Mesendoderm (in vitro differentiated cells): Measurements from ENCODE around the gene MAGI2.

Experiments used
- DNase-seq: peaks from one replicate; pipeline ENCODE4 v3.0.0; 2013
- H2AK5ac ChIP-seq: 2 replicates; pipeline ENCODE4 v1.6.1; 2013; ENCODE audit warnings: low read length, inconsistent platforms
- H2BK120ac ChIP-seq: 2 replicates; pipeline ENCODE4 v1.6.1; 2013; ENCODE audit warnings: low read depth, mild to moderate bottlenecking, low read length, moderate library complexity, mixed read lengths
- H2BK15ac ChIP-seq: replicated peaks from 2 replicates; pipeline ENCODE4 v1.6.1; 2013; ENCODE audit warnings: low read depth, mild to moderate bottlenecking, moderate library complexity
- H2BK5ac ChIP-seq: 2 replicates; pipeline ENCODE4 v1.6.1; 2013; ENCODE audit warnings: low read length, inconsistent platforms
- H3K18ac ChIP-seq: 2 replicates; pipeline ENCODE4 v1.6.1; 2013; ENCODE audit warnings: mild to moderate bottlenecking, low read length, mixed read lengths
- H3K23ac ChIP-seq: one replicate; pipeline ENCODE4 v1.6.1; 2013; ENCODE audit warnings: low read length
- H3K27ac ChIP-seq: 2 replicates; pipeline ENCODE4 v1.5.1; 2013; ENCODE audit warnings: low read depth, mild to moderate bottlenecking, inconsistent platforms, low read length, moderate library complexity
- H3K27me3 ChIP-seq: 2 replicates; pipeline ENCODE4 v1.6.1; 2013; ENCODE audit warnings: low read length, control low read depth, mild to moderate bottlenecking, inconsistent platforms; ENCODE audit not compliant: insufficient read depth, poor library complexity
- H3K36me3 ChIP-seq: 2 replicates; pipeline ENCODE4 v1.6.1; 2013; ENCODE audit warnings: low read length, inconsistent platforms; ENCODE audit not compliant: control insufficient read depth, insufficient read depth
- H3K4ac ChIP-seq: one replicate; pipeline ENCODE4 v1.6.1; 2013; ENCODE audit warnings: low read depth, mild to moderate bottlenecking, low read length, moderate library complexity
- H3K4me1 ChIP-seq: 2 replicates; pipeline ENCODE4 v1.6.1; 2013; ENCODE audit warnings: low read depth, low read length, inconsistent platforms; ENCODE audit not compliant: control insufficient read depth
- H3K4me2 ChIP-seq: 2 replicates; pipeline ENCODE4 v1.6.1; 2013; ENCODE audit warnings: low read length
- H3K4me3 ChIP-seq: 2 replicates; pipeline ENCODE4 v1.5.1; 2013; ENCODE audit warnings: mild to moderate bottlenecking, low read length
- H3K56ac ChIP-seq: one replicate; pipeline ENCODE4 v1.6.1; 2013; ENCODE audit warnings: low read length
- H3K79me1 ChIP-seq: 2 replicates; pipeline ENCODE4 v1.6.1; 2013; ENCODE audit warnings: low read length, inconsistent platforms
- H3K79me2 ChIP-seq: 2 replicates; pipeline ENCODE4 v1.6.1; 2013; ENCODE audit warnings: mild to moderate bottlenecking, low read length; ENCODE audit not compliant: control insufficient read depth, insufficient read depth
- H3K9ac ChIP-seq: 2 replicates; pipeline ENCODE4 v1.6.1; 2013; ENCODE audit warnings: low read length, inconsistent platforms
- H4K5ac ChIP-seq: one replicate; pipeline ENCODE4 v1.6.1; 2013; ENCODE audit warnings: low read length
- H4K8ac ChIP-seq: one replicate; pipeline ENCODE4 v1.6.1; 2013; ENCODE audit warnings: low read depth, mild to moderate bottlenecking, control low read depth, low read length, moderate library complexity
- WGBS: extraction: QIAGEN DNeasy Blood & Tissue Kit; methylation state at CpG from one replicate; pipeline ENCODE4 v1.1.7; 2013; ENCODE audit warnings: low lambda C conversion rate, missing lambda C conversion rate; ENCODE audit not compliant: insufficient coverage; ENCODE audit errors: extremely low coverage; 5-methylcytosine and 5-hydroxymethylcytosine counted together

MAGI2 gene

DNA sequence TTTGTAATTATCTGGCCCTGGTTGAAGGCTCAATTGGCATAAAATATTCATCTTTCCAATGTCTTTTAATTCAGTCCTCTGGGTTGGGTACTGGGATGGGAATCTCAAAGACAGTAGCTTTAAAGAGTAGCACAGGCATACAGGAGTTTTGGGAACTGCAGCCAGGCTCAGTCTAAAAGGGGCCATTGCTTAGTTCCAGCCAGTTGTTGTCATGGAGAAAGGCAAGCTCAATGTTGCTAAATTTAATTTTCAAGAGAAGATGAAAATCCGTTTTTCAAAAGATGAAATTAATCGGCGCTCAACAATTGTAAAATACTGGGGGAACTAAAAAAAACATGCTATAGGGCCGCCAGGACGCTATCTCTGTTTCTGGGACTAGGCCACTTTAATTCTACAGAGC lies 1279.8 kb downstream of the MAGI2 start:
- Histone ChIP-seq H3K4me1 (peaks cover 15% of the 10 kb centered on the region), H2BK15ac (no peak overlapping the region), H3K79me2 (no peaks in the 10 kb centered on the region), H2BK5ac (no peak overlapping the region), H3K9ac (no peak overlapping the region), H3K4me3 (no peak overlapping the region), H4K5ac (no peak overlapping the region), H4K8ac (no peak overlapping the region), H3K4ac (no peak overlapping the region), H3K4me2 (no peak overlapping the region), H2BK120ac (no peak overlapping the region), H3K79me1 (no peaks in the 10 kb centered on the region), H3K27me3 (no peaks in the 10 kb centered on the region), H2AK5ac (no peak overlapping the region), H3K18ac (no peak overlapping the region), H3K56ac (no peak overlapping the region), H3K23ac (no peak overlapping the region), H3K27ac (no peak overlapping the region), H3K36me3 (no peaks in the 10 kb centered on the region)
- no peak for DNase-seq
- no CpG with 5 or more reads among the region's 5 CpGs for WGBS

DNA sequence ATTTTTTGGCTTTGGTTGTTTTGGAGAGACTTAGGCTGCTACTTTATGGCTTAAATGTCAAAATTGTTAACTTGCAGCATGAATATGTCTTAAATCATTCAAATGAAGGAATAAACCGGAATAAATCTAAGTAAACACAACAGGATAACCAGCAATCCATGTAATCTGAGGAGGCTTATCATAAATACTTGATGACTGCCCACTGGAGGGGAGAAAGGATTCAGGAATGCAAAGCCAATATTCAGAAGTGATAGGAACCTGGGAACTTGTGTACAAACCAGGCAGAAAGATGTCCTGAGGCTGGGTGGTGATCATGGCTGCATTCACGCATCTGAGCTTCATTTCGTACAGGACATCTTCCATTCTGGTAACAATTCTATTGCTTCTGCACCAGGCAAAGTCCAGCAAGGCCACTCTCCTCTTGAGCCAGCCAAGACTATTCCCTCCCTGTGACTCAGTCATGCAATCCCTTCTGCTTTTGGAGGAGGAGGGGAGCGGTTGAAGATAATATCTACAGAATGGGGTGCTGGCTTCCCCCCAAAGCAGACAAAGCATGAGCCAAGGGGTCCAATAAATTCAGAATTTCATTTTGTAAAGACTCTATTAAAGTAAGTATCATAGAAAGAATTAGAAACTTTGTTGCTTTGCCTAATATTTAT lies 1280.4 kb downstream of the MAGI2 start:
- H3K23ac ChIP-seq = no peak overlapping the region
- no CpG with 5 or more reads among the region's 4 CpGs for WGBS
- no peak overlapping the region for H3K4me3 ChIP-seq

DNA sequence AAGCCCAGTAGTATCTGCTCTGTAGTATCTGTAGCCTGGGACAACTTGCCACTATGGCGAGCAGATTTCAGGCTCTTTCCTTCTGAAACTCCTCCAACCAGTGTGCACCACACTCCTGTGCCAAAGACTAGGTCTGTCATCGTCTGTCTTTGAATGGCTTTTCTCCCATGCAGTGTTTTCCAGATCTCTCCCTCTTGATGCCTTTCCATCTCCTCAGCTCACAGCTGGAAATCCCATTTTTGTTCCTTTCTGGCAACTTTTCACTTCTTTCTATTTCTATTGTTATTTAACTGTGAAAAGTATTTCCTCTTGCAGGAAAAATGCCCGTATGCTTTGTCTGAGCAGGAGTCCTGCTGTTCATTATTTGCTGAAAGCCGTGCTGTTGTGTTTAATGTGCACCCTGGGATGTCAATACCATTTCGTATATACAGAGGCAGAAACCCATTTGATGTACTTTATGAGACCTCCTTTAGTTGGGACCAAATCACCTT lies 1281.2 kb downstream of the MAGI2 start:
- H3K27ac ChIP-seq = peak overlapping the region; percentile 49

More for the DNA sequence above, 1280.4 kb downstream of the MAGI2 start:
- H3K4me2 ChIP-seq = no peak overlapping the region
- H3K27me3 ChIP-seq = no peaks in the 10 kb centered on the region
- no peak overlapping the region for H2BK5ac ChIP-seq
- H3K4me1 ChIP-seq = peaks cover 15% of the 10 kb centered on the region
- H3K4ac ChIP-seq = no peak overlapping the region
- no peak overlapping the region for H3K56ac ChIP-seq
- no peak overlapping the region for H4K8ac ChIP-seq
- H2AK5ac ChIP-seq = no peak overlapping the region
- H3K36me3 ChIP-seq = no peaks in the 10 kb centered on the region
- no peaks in the 10 kb centered on the region for H3K79me1 ChIP-seq
- H4K5ac ChIP-seq = no peak overlapping the region
- no peak overlapping the region for H3K18ac ChIP-seq
- H3K9ac ChIP-seq = no peak overlapping the region
- DNase-seq = peak; percentile 26
- H2BK15ac ChIP-seq = no peak overlapping the region
- no peaks in the 10 kb centered on the region for H3K79me2 ChIP-seq
- no peak overlapping the region for H2BK120ac ChIP-seq
- H3K27ac ChIP-seq = no peak overlapping the region

DNA sequence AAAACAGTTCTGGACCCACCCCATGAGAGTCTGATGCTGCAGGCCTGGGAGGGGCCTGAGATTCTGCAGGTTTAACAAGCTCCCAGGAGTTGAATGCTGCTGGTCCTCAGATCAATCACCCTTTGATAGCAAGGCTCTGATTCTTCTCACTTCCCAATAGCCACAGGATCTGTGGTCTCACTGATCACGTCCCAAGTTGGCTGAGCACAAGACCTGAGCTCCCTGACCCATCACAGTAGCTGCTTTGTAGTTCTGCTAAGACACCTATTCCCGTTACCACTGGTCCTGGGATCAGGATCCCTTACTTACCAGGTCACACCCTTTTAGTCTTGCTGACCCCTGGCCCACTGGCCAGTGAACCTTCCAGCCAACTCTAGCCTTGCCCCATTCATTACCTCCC lies 1282.1 kb downstream of the MAGI2 start:
- H3K27me3 ChIP-seq = no peaks in the 10 kb centered on the region
- no CpG with 5 or more reads among the region's 2 CpGs for WGBS

More for the DNA sequence above, 1281.2 kb downstream of the MAGI2 start:
- no peak overlapping the region for H3K4me3 ChIP-seq
- no peak overlapping the region for H2BK120ac ChIP-seq
- H2AK5ac ChIP-seq = no peak overlapping the region
- H4K5ac ChIP-seq = no peak overlapping the region
- H3K79me1 ChIP-seq = no peaks in the 10 kb centered on the region
- H3K4me2 ChIP-seq = no peak overlapping the region
- no peak overlapping the region for H3K56ac ChIP-seq
- H3K36me3 ChIP-seq = no peaks in the 10 kb centered on the region
- no CpG with 5 or more reads among the region's 5 CpGs for WGBS
- no peak overlapping the region for H2BK5ac ChIP-seq
- H3K18ac ChIP-seq = no peak overlapping the region
- H3K79me2 ChIP-seq = no peaks in the 10 kb centered on the region
- H4K8ac ChIP-seq = no peak overlapping the region
- H3K23ac ChIP-seq = no peak overlapping the region
- no peak overlapping the region for H3K9ac ChIP-seq
- no peaks in the 10 kb centered on the region for H3K27me3 ChIP-seq
- no peak overlapping the region for H3K4ac ChIP-seq
- no peak for DNase-seq
- H2BK15ac ChIP-seq = no peak overlapping the region
- H3K4me1 ChIP-seq = peaks cover 15% of the 10 kb centered on the region

DNA sequence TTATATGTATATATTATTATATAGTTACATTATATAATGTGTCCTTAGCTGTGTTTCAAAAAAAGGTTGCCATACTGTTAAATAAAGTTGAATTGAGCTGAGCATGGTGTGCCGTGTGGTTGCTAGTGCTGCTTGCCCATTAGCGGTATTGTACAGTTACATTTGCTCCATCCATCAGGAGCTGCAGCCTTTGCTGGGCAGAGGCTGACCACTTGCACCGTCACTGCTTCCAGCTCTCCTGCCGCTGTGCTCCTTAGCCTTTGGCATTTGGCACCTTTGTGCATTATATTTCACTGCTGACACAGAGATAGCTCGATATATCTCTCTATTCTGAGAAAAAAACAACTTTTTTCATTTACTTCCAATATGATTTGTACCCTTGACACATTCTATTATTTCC lies 1282.7 kb downstream of the MAGI2 start:
- H2AK5ac ChIP-seq = no peak overlapping the region
- no peaks in the 10 kb centered on the region for H3K79me1 ChIP-seq
- no peak for DNase-seq
- no peaks in the 10 kb centered on the region for H3K79me2 ChIP-seq
- WGBS = no CpG with 5 or more reads among the region's 5 CpGs
- H4K8ac ChIP-seq = no peak overlapping the region
- no peak overlapping the region for H2BK120ac ChIP-seq
- no peak overlapping the region for H3K18ac ChIP-seq
- H2BK5ac ChIP-seq = no peak overlapping the region
- peaks cover 15% of the 10 kb centered on the region for H3K4me1 ChIP-seq
- no peak overlapping the region for H3K23ac ChIP-seq
- no peak overlapping the region for H4K5ac ChIP-seq
- no peaks in the 10 kb centered on the region for H3K36me3 ChIP-seq
- H3K4me3 ChIP-seq = no peak overlapping the region
- no peak overlapping the region for H3K56ac ChIP-seq
- H2BK15ac ChIP-seq = no peak overlapping the region
- no peak overlapping the region for H3K27ac ChIP-seq
- H3K9ac ChIP-seq = no peak overlapping the region
- no peak overlapping the region for H3K4ac ChIP-seq
- no peaks in the 10 kb centered on the region for H3K27me3 ChIP-seq
- H3K4me2 ChIP-seq = no peak overlapping the region

More for the DNA sequence above, 1282.1 kb downstream of the MAGI2 start:
- Histone ChIP-seq H3K23ac (no peak overlapping the region), H3K56ac (no peak overlapping the region), H3K4me1 (peaks cover 15% of the 10 kb centered on the region), H3K18ac (no peak overlapping the region), H2AK5ac (no peak overlapping the region), H4K8ac (no peak overlapping the region), H3K4ac (no peak overlapping the region), H3K9ac (no peak overlapping the region), H3K36me3 (no peaks in the 10 kb centered on the region), H3K79me1 (no peaks in the 10 kb centered on the region), H3K4me2 (no peak overlapping the region), H2BK5ac (no peak overlapping the region), H3K27ac (no peak overlapping the region), H3K4me3 (no peak overlapping the region), H2BK120ac (no peak overlapping the region), H3K79me2 (no peaks in the 10 kb centered on the region), H2BK15ac (no peak overlapping the region), H4K5ac (no peak overlapping the region)
- DNase-seq = no peak

DNA sequence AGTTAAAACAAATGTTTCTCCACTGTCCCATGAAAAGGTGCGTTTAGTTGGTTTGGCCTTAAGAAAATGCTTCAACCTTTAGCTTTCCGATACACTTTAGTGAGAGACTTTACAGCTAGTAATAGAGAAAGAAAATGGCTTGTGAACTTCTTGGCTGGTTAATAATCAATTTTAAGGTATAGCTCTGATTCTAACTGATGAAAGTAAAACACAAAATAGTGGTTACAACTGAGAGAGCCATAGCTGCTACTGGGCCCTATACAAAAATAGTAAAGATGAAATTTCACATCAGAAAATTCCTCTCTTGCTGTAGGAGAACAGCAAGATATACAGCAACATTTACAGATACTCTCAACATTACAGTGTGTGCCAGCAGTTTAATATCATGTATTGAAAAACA lies 1283.5 kb downstream of the MAGI2 start:
- H4K8ac ChIP-seq = no peak overlapping the region
- no peak overlapping the region for H3K4me3 ChIP-seq
- no peak overlapping the region for H2BK5ac ChIP-seq
- no peak overlapping the region for H3K9ac ChIP-seq
- H3K18ac ChIP-seq = no peak overlapping the region
- no peak overlapping the region for H3K23ac ChIP-seq
- no peak overlapping the region for H2BK15ac ChIP-seq
- no peaks in the 10 kb centered on the region for H3K79me1 ChIP-seq
- no peak overlapping the region for H3K4me2 ChIP-seq
- H3K36me3 ChIP-seq = no peaks in the 10 kb centered on the region
- H2BK120ac ChIP-seq = no peak overlapping the region
- peaks cover 15% of the 10 kb centered on the region for H3K4me1 ChIP-seq
- H3K79me2 ChIP-seq = no peaks in the 10 kb centered on the region
- no peak overlapping the region for H2AK5ac ChIP-seq
- no peak overlapping the region for H3K4ac ChIP-seq
- H3K27ac ChIP-seq = no peak overlapping the region
- DNase-seq = no peak
- no peak overlapping the region for H4K5ac ChIP-seq
- H3K56ac ChIP-seq = no peak overlapping the region
- no CpG with 5 or more reads among the region's 2 CpGs for WGBS
- H3K27me3 ChIP-seq = no peaks in the 10 kb centered on the region
